ENCODE data around the gene NUDT14.

Gene NUDT14

GRCh38 chr14:105214324-105214915 lies 33.3 kb upstream of the NUDT14 start:
- DNase-seq (ENCODE audit: low read depth, low spot score), result no peak
- ChIA-PET POLR2A (interaction anchor here (0.7 kb wide), 1 partner anchor 86 kb away, joined by 3 read pairs; no protein-coding TSS in a partner anchor), CTCF (interaction anchor here (1.9 to 3.5 kb wide), 2 partner anchors 11 kb away, joined by 4 to 25 read pairs; no protein-coding TSS in a partner anchor)
- H3K4me3 ChIP-seq (ENCODE audit: low read depth, low read length), result no peak overlapping the region
- TF ChIP-seq CTCF (IDR thresholded peaks at IDR 0.05; ENCODE audit: insufficient read depth, low read length, missing control alignments), result no peak

GRCh38 chr14:105213361-105213760 lies 32.2 kb upstream of the NUDT14 start:
- CTCF ChIA-PET, result interaction anchor here (1.1 to 3.5 kb wide), 4 partner anchors 9 to 137 kb away, joined by 3 to 25 read pairs (median 5); no protein-coding TSS in a partner anchor
- TF ChIP-seq CTCF (IDR thresholded peaks at IDR 0.05; ENCODE audit: insufficient read depth, low read length, missing control alignments), result no peak
- POLR2A ChIA-PET, result no interaction called here

GRCh38 chr14:105212541-105213300 lies 31.6 kb upstream of the NUDT14 start:
- no peak overlapping the region for H3K4me3 ChIP-seq (ENCODE audit: low read depth, low read length)
- POLR2A ChIA-PET, result no interaction called here
- TF ChIP-seq CTCF (IDR thresholded peaks at IDR 0.05; ENCODE audit: insufficient read depth, low read length, missing control alignments), result no peak
- CTCF ChIA-PET, result interaction anchor here (1.1 to 3.5 kb wide), 3 partner anchors 9 to 137 kb away, joined by 3 to 25 read pairs (median 6); no protein-coding TSS in a partner anchor
- no peak for DNase-seq (ENCODE audit: low read depth, low spot score)

More at GRCh38 chr14:105213361-105213760, 32.2 kb upstream of the NUDT14 start:
- no peak overlapping the region for H3K4me3 ChIP-seq (ENCODE audit: low read depth, low read length)
- DNase-seq (ENCODE audit: low read depth, low spot score), result no peak

- ChIA-PET CTCF (interaction anchor here (1.5 to 3.5 kb wide), 2 partner anchors 8 to 278 kb away, joined by 4 to 25 read pairs; no protein-coding TSS in a partner anchor), POLR2A (no interaction called here)
- no peak overlapping the region for H3K4me3 ChIP-seq (ENCODE audit: low read depth, low read length)
- TF ChIP-seq CTCF (IDR thresholded peaks at IDR 0.05; ENCODE audit: insufficient read depth, low read length, missing control alignments), result no peak
- no peak for DNase-seq (ENCODE audit: low read depth, low spot score)
Measured at GRCh38 chr14:105211758-105212089, 30.6 kb upstream of the NUDT14 start.

DNA sequence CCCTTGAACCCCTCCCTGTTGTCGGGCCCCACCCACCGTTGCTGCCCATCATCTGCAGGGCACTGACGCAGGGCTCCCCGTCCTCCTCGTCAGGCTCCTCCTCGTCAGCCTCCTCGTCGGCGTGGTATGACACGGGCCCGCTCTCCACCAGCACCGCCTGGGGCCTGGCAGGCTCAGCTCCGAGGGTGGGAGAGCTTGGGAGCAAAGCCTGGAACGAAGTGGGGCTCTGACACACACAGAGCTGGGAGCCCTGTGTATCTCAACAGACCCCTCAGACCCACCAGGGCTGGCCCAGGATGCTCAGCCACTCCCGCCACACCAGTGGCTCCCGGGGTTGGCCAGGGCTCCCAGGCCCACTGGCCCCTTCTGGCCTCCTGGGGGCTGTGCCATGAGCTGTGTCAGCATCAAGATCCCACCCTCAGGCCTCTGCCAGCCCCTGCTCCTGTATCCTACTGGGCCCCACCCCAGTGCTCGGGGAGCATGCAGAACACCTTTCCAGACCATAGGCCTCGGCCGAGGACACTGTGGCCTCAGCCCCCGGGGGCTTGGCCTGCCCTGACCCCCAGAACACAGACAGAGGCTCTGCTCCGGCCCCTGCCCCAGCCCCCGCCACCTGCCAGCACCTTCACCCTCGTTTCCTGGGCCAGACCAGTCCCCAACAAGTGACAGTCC lies 30.1 kb upstream of the NUDT14 start:
- CTCF ChIA-PET, result interaction anchor here (1.5 kb wide), 1 partner anchor 279 kb away, joined by 4 read pairs; no protein-coding TSS in a partner anchor
- H3K4me3 ChIP-seq (ENCODE audit: low read depth, low read length), result no peak overlapping the region
- POLR2A ChIA-PET, result no interaction called here
- DNase-seq (ENCODE audit: low read depth, low spot score), result no peak
- TF ChIP-seq CTCF (IDR thresholded peaks at IDR 0.05; ENCODE audit: insufficient read depth, low read length, missing control alignments), result no peak
